Measurements from ENCODE around the gene PRLR. TPM values are rescaled to one million over a fixed set of nuclear protein-coding genes. Genes with fewer than 3 reads are reported as not detected.
A peak's percentile ranks its signal among the peaks of the same experiment; 100 is the strongest.

PRLR gene
- total and polyA plus RNA-seq, 2 experiments from 2014 or later, result 0.31 to 2.2 TPM

GRCh38 chr5:35036536-35036935 is 193.8 kb downstream of the PRLR start:
- H3K4me1 Mint-ChIP-seq, result peaks cover 29% of the 10 kb centered on the region
- no peaks in the 10 kb centered on the region for H3K36me3 Mint-ChIP-seq (ENCODE audit: low read depth)
- Histone ChIP-seq H4K20me1 (replicated peaks; ENCODE audit: insufficient read depth) (no peaks in the 10 kb centered on the region), H3K36me3 (ENCODE audit: insufficient read depth) (no peaks in the 10 kb centered on the region), H3K27me3 (ENCODE audit: insufficient read depth) (no peaks in the 10 kb centered on the region), H3K27ac (ENCODE audit: low read depth) (no peak overlapping the region), H3K4me3 (no peak overlapping the region), H3K79me2 (replicated peaks; ENCODE audit: insufficient read depth) (no peaks in the 10 kb centered on the region), H3K9me2 (ENCODE audit: insufficient read depth) (no peaks in the 10 kb centered on the region), H3F3A (replicated peaks; ENCODE audit: low read depth) (no peaks in the 10 kb centered on the region), H2AFZ (peak overlapping the region; percentile 35), H3K4me2 (peak overlapping the region; percentile 30; the same call in 1 of the 2 replicates), H3K4me1 (ENCODE audit: insufficient read depth) (no peaks in the 10 kb centered on the region)
- no peak for ATAC-seq
- no peaks in the 10 kb centered on the region for H3K9me3 Mint-ChIP-seq
- H3K27ac Mint-ChIP-seq, result no peak overlapping the region
- no peaks in the 10 kb centered on the region for H3K27me3 Mint-ChIP-seq (ENCODE audit: insufficient read depth, low read depth, poor library complexity)
- H3K4me3 Mint-ChIP-seq, result no peak overlapping the region
- TF ChIP-seq CREB1 (CRISPR knock-in tag; IDR thresholded peaks at IDR 0.05; ENCODE audit: low read depth), result no peak
- TF ChIP-seq JUNB (IDR thresholded peaks at IDR 0.05; ENCODE audit: unreplicated experiment), result no peak
- TF ChIP-seq ZNF331 (CRISPR knock-in tag; IDR thresholded peaks at IDR 0.05; ENCODE audit: low read depth), result no peak
- no peak for TF ChIP-seq ZNF462 (CRISPR knock-in tag; IDR thresholded peaks at IDR 0.05)
- no peak for TF ChIP-seq REST (IDR thresholded peaks at IDR 0.05; ENCODE audit: unreplicated experiment)
- TF ChIP-seq NANOG (IDR thresholded peaks at IDR 0.05; ENCODE audit: borderline replicate concordance), result no peak
- TF ChIP-seq ETS1 (IDR thresholded peaks at IDR 0.05), result no peak
- no peak for TF ChIP-seq EZH2 (IDR thresholded peaks at IDR 0.05; ENCODE audit: low read depth, unreplicated experiment)
- no peak for TF ChIP-seq EZH2phosphoT487 (IDR thresholded peaks at IDR 0.05; ENCODE audit: unreplicated experiment)
- no peak for TF ChIP-seq STAT1 (IDR thresholded peaks at IDR 0.05; ENCODE audit: unreplicated experiment)
- TF ChIP-seq POLR2AphosphoS5 (IDR thresholded peaks at IDR 0.05; ENCODE audit: low read depth), result no peak
- no peak for TF ChIP-seq CTCF (conservative IDR thresholded peaks at IDR 0.05; ENCODE audit: low read depth in 2 of 2)
- no peak for TF ChIP-seq ZNF114 (CRISPR knock-in tag; IDR thresholded peaks at IDR 0.05)
- DNase-seq (ENCODE audit: low spot score), result no peak
